Measurements from ENCODE around the gene XIAP. TPM values are rescaled to one million over a fixed set of nuclear protein-coding genes. Genes with fewer than 3 reads are reported as not detected.
"Not testable (repeated sequence)": the region's sequence is repeated elsewhere in the genome, so short reads cannot be mapped to it uniquely, and the experiment has no call there.

The XIAP gene
- total RNA-seq, 1 donor from 2014 or later: 61.9 TPM

- intact Hi-C loops (cut with DNase I): no loop called here
- TF ChIP-seq CTCF (IDR thresholded peaks at IDR 0.05): no peak
- Histone ChIP-seq H3K9me3 (no peaks in the 10 kb centered on the region), H3K27me3 (ENCODE audit: low read depth) (no peaks in the 10 kb centered on the region), H3K27ac (no peak overlapping the region), H3K36me3 (peaks cover 37% of the 10 kb centered on the region), H3K4me3 (no peak overlapping the region), H3K4me1 (no peaks in the 10 kb centered on the region)
- DNase-seq (no peak), ATAC-seq (peak in 1 of 2 donors; percentile 48)
Measured at GRCh38 chrX:123899701-123900100, 39.8 kb downstream of the XIAP start.

- H3K27me3 ChIP-seq (ENCODE audit: low read depth); H3K27ac ChIP-seq; DNase-seq; ATAC-seq; H3K4me3 ChIP-seq; H3K4me1 ChIP-seq; H3K9me3 ChIP-seq; intact Hi-C loops (cut with DNase I): not testable (repeated sequence)
- peaks cover 33% of the 10 kb centered on the region for H3K36me3 ChIP-seq
Measured at GRCh38 chrX:123903261-123903660, 43.4 kb downstream of the XIAP start.

- H3K4me1 ChIP-seq: no peaks in the 10 kb centered on the region
- peaks cover 30% of the 10 kb centered on the region for H3K36me3 ChIP-seq
- no peak for TF ChIP-seq CTCF (IDR thresholded peaks at IDR 0.05)
- intact Hi-C loops (cut with DNase I): no loop called here
- no peak for DNase-seq
- H3K27me3 ChIP-seq (ENCODE audit: low read depth): no peaks in the 10 kb centered on the region
- no peak overlapping the region for H3K27ac ChIP-seq
- no peak overlapping the region for H3K4me3 ChIP-seq
- no peak for ATAC-seq
- H3K9me3 ChIP-seq: no peaks in the 10 kb centered on the region
Measured at GRCh38 chrX:123905332-123905731, 45.5 kb downstream of the XIAP start.

- Histone ChIP-seq H3K4me1 (no peaks in the 10 kb centered on the region), H3K36me3 (peaks cover 18% of the 10 kb centered on the region), H3K27me3 (ENCODE audit: low read depth) (no peaks in the 10 kb centered on the region), H3K27ac (no peak overlapping the region), H3K9me3 (no peaks in the 10 kb centered on the region), H3K4me3 (no peak overlapping the region)
- no peak for TF ChIP-seq CTCF (IDR thresholded peaks at IDR 0.05)
- ATAC-seq (no peak), DNase-seq (no peak)
- intact Hi-C loops (cut with DNase I): no loop called here
Measured at GRCh38 chrX:123906557-123907316, 46.9 kb downstream of the XIAP start.

GRCh38 chrX:123909523-123909922, 49.7 kb downstream of the XIAP start:
- Histone ChIP-seq H3K9me3 (no peaks in the 10 kb centered on the region), H3K4me1 (no peaks in the 10 kb centered on the region), H3K27me3 (ENCODE audit: low read depth) (no peaks in the 10 kb centered on the region), H3K4me3 (no peak overlapping the region), H3K27ac (no peak overlapping the region), H3K36me3 (peaks cover 4% of the 10 kb centered on the region)
- intact Hi-C loops (cut with DNase I): no loop called here
- ATAC-seq (peak; percentile 25 to 49), DNase-seq (no peak)
- TF ChIP-seq CTCF (IDR thresholded peaks at IDR 0.05): no peak

GRCh38 chrX:123917069-123917468, 57.2 kb downstream of the XIAP start:
- no peaks in the 10 kb centered on the region for H3K36me3 ChIP-seq
- intact Hi-C loops (cut with DNase I): no loop called here
- ATAC-seq (no peak), DNase-seq (no peak)
- no peak for TF ChIP-seq CTCF (IDR thresholded peaks at IDR 0.05)
- H3K27me3 ChIP-seq (ENCODE audit: low read depth): no peaks in the 10 kb centered on the region
- H3K9me3 ChIP-seq: no peaks in the 10 kb centered on the region
- H3K4me3 ChIP-seq: no peak overlapping the region
- no peaks in the 10 kb centered on the region for H3K4me1 ChIP-seq
- H3K27ac ChIP-seq: no peak overlapping the region
